Glutamatergic neuron (in vitro differentiated cells): Measurements from ENCODE around the gene CWH43. TPM values are rescaled to one million over a fixed set of nuclear protein-coding genes. Genes with fewer than 3 reads are reported as not detected.
"Not testable (repeated sequence)": the region's sequence is repeated elsewhere in the genome, so short reads cannot be mapped to it uniquely, and the experiment has no call there.

ENCODE experiments used
- DNase-seq: peaks from one replicate; pipeline ENCODE4 v3.0.0; 2022
- H3K27ac Mint-ChIP-seq: one replicate; pipeline ENCODE4 v1.8.0; 2020; ENCODE audit warnings: mild to moderate bottlenecking, mixed read lengths, inconsistent platforms; ENCODE audit not compliant: unreplicated experiment
- H3K27me3 Mint-ChIP-seq: one replicate; pipeline ENCODE4 v1.8.0; 2020; ENCODE audit warnings: mild to moderate bottlenecking, moderate library complexity, mixed read lengths, inconsistent platforms; ENCODE audit not compliant: unreplicated experiment
- H3K36me3 Mint-ChIP-seq: one replicate; pipeline ENCODE4 v1.8.0; 2020; ENCODE audit warnings: mild to moderate bottlenecking, mixed read lengths, inconsistent platforms; ENCODE audit not compliant: unreplicated experiment
- H3K4me1 Mint-ChIP-seq: one replicate; pipeline ENCODE4 v1.8.0; 2020; ENCODE audit warnings: mild to moderate bottlenecking, low read depth, mixed read lengths, inconsistent platforms; ENCODE audit not compliant: unreplicated experiment
- H3K4me3 Mint-ChIP-seq: one replicate; pipeline ENCODE4 v1.8.0; 2020; ENCODE audit warnings: mild to moderate bottlenecking, mixed read lengths, inconsistent platforms; ENCODE audit not compliant: unreplicated experiment
- H3K9me3 Mint-ChIP-seq: one replicate; pipeline ENCODE4 v1.8.0; 2020; ENCODE audit warnings: mild to moderate bottlenecking, moderate library complexity, mixed read lengths, inconsistent platforms; ENCODE audit not compliant: unreplicated experiment
- total RNA-seq: library from RNA; stranded (reverse); fragmentation: NEBNext Ultra II Directional; extraction: Animal tissue kit (Norgen Biotek cat#: 25700); gene quantifications from one replicate; pipeline ENCODE4 v1.2.1, GENCODE V29; 2021; ENCODE audit not compliant: unreplicated experiment

Gene CWH43
- total RNA-seq, 1 donor from 2014 or later: not detected

DNA sequence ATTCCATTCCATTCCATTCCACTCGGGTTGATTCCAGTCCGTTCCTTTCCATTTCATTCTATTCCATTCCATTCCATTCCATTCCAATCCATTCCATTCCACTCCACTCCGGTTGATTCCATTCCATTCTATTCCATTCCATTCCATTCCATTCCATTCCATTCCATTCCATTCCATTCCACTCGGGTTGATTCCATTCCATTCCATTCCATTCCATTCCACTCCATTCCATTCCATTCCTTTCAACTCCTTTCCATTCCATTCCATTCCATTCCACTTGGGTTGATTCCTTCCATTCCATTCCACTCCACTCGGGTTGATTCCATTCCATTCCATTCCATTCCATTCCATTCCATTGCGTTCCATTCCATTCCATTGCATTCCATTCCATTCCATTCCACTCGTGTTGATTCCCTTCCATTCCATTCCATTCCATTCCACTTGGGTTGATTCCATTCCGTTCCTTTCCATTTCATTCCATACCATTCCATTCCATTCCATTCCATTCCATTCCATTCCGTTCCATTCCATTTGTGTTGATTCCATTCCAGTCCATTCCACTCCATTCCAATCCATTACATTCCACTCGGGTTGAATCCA lies 123.6 kb downstream of the CWH43 start:
- H3K27ac Mint-ChIP-seq, H3K4me1 Mint-ChIP-seq, H3K4me3 Mint-ChIP-seq, DNase-seq: not testable (repeated sequence)
- peaks cover 37% of the 10 kb centered on the region for H3K27me3 Mint-ChIP-seq
- H3K9me3 Mint-ChIP-seq: peaks cover 65% of the 10 kb centered on the region
- H3K36me3 Mint-ChIP-seq: peaks cover 44% of the 10 kb centered on the region

DNA sequence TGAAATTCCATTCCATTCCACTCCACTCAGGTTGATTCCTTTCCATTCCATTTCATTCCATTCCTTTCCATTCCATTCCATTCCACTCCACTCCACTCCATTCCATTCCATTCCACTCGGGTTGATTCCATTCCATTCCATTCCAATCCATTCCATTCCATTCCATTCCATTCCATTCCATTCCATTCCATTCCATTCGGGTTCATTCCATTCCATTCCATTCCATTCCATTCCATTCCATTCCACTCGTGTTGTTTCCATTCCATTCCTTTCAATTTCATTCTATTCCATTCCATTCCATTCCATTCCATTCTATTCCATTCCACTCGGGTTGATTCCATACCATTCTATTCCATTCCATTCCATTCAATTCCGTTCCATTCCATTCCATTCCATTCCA lies 124.5 kb downstream of the CWH43 start:
- H3K27ac Mint-ChIP-seq, DNase-seq, H3K4me1 Mint-ChIP-seq, H3K4me3 Mint-ChIP-seq: not testable (repeated sequence)
- H3K27me3 Mint-ChIP-seq: peaks cover 32% of the 10 kb centered on the region
- peaks cover 38% of the 10 kb centered on the region for H3K36me3 Mint-ChIP-seq
- peaks cover 59% of the 10 kb centered on the region for H3K9me3 Mint-ChIP-seq

Other genes starting within 250 kb of the CWH43 start
- 190 TPM for gene FRYL, start 206.0 kb upstream of the CWH43 start, total RNA-seq
- 163 TPM for gene OCIAD1, start 155.2 kb upstream of the CWH43 start, total RNA-seq
- 66.7 TPM for gene OCIAD2, start 79.5 kb upstream of the CWH43 start, total RNA-seq